Measurements from ENCODE around the gene C1QA. TPM values are rescaled to one million over a fixed set of nuclear protein-coding genes. Genes with fewer than 3 reads are reported as not detected.
A peak's percentile ranks its signal among the peaks of the same experiment; 100 is the strongest.

Gene C1QA, protein sequence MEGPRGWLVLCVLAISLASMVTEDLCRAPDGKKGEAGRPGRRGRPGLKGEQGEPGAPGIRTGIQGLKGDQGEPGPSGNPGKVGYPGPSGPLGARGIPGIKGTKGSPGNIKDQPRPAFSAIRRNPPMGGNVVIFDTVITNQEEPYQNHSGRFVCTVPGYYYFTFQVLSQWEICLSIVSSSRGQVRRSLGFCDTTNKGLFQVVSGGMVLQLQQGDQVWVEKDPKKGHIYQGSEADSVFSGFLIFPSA
- polyA plus RNA-seq (ENCODE audit: insufficient read length in 12 of 12) = 10 to 100 TPM in 11 of 12 donors, not detected in 1; 20.9 to 37.3 (median 26.2) TPM
- long read RNA-seq, donor 1, transcript C1QA-201 (3 exons, 1,143 nt) = major isoform, 37 of 45 reads
- long read RNA-seq, donor 1, transcript C1QA-202 (2 exons, 976 nt) = minor isoform, 8 of 45 reads
- long read RNA-seq, donor 1, partial matches to known transcripts = 0 of 45 reads
- long read RNA-seq, donor 1, other reads (novel, unspliced or antisense) = 0 of 45 reads
- long read RNA-seq, donor 2, transcript C1QA-201 (3 exons, 1,143 nt) = major isoform, 25 of 41 reads
- long read RNA-seq, donor 2, transcript C1QA-202 (2 exons, 976 nt) = minor isoform, 5 of 41 reads
- long read RNA-seq, donor 2, partial matches to known transcripts = 11 of 41 reads
- long read RNA-seq, donor 2, other reads (novel, unspliced or antisense) = 0 of 41 reads
- long read RNA-seq, donor 3, transcript C1QA-201 (3 exons, 1,143 nt) = major isoform, 14 of 28 reads
- long read RNA-seq, donor 3, partial matches to known transcripts = 14 of 28 reads
- long read RNA-seq, donor 3, other reads (novel, unspliced or antisense) = 0 of 28 reads
- long read RNA-seq, donor 4, partial matches to known transcripts = 0 of 3 reads
- long read RNA-seq, donor 4, other reads (novel, unspliced or antisense) = 0 of 3 reads
- long read RNA-seq, donor 5, transcript C1QA-201 (3 exons, 1,143 nt) = major isoform, 21 of 29 reads
- long read RNA-seq, donor 5, transcript C1QA-202 (2 exons, 976 nt) = minor isoform, 7 of 29 reads
- long read RNA-seq, donor 5, partial matches to known transcripts = 0 of 29 reads
- long read RNA-seq, donor 5, other reads (novel, unspliced or antisense) = 0 of 29 reads
- long read RNA-seq, donor 6, transcript C1QA-201 (3 exons, 1,143 nt) = major isoform, 13 of 14 reads
- long read RNA-seq, donor 6, partial matches to known transcripts = 0 of 14 reads
- long read RNA-seq, donor 6, other reads (novel, unspliced or antisense) = 0 of 14 reads
- long read RNA-seq, donor 7, transcript C1QA-201 (3 exons, 1,143 nt) = major isoform, 7 of 8 reads
- long read RNA-seq, donor 7, partial matches to known transcripts = 0 of 8 reads
- long read RNA-seq, donor 7, other reads (novel, unspliced or antisense) = 0 of 8 reads
- long read RNA-seq, donor 8, transcript C1QA-201 (3 exons, 1,143 nt) = major isoform, 10 of 25 reads
- long read RNA-seq, donor 8, partial matches to known transcripts = 11 of 25 reads
- long read RNA-seq, donor 8, other reads (novel, unspliced or antisense) = 0 of 25 reads
- long read RNA-seq, donor 9, transcript C1QA-201 (3 exons, 1,143 nt) = major isoform, 18 of 36 reads
- long read RNA-seq, donor 9, partial matches to known transcripts = 16 of 36 reads
- long read RNA-seq, donor 9, other reads (novel, unspliced or antisense) = 0 of 36 reads
- long read RNA-seq, donor 10, transcript C1QA-201 (3 exons, 1,143 nt) = major isoform, 23 of 34 reads
- long read RNA-seq, donor 10, partial matches to known transcripts = 7 of 34 reads
- long read RNA-seq, donor 10, other reads (novel, unspliced or antisense) = 0 of 34 reads
- long read RNA-seq, donor 11, transcript C1QA-201 (3 exons, 1,143 nt) = major isoform, 21 of 40 reads
- long read RNA-seq, donor 11, partial matches to known transcripts = 15 of 40 reads
- long read RNA-seq, donor 11, other reads (novel, unspliced or antisense) = 0 of 40 reads

DNA sequence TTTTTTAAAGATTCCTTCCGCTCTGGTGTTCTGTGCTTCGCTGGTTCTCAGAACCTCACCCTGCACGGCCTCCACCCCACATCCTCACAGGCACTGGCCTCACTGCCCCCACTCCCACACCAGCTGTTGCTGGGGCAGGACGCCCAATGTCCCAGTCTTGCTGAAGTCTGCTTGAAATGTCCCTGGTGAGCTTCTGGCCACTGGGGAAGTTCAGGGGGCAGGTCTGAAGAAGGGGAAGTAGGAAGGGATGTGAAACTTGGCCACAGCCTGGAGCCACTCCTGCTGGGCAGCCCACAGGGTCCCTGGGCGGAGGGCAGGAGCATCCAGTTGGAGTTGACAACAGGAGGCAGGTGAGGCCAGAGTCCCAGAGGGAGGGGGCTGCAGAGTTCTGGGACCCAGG, at the start of gene C1QA:
Gene C1QA (plus strand): TSS at position 276 of the 400 bp plus-strand sequence. CDS start 989 bp downstream, outside the sequence.
- peak; percentile 29 for DNase-seq

DNA sequence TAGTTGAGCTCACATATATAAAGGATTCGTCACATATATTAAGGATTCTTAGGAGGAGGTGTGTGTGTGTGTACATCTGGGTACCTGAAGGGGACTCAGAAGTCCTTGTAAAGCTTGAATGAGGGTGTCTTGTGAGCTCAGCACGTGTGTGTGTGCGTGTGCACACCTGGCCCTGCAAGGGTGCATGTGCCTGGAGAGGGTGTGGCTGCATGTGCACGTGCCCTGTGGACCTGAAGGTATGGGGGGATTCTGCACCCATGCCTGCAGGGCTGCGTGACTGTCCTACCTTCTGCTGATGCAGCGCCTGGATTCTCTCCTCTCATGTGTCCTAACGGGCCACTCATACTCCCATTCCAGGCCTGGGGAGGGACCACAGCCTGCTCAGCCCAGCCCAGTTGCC, 49.2 kb upstream of the C1QA start:
- no peak for DNase-seq

DNA sequence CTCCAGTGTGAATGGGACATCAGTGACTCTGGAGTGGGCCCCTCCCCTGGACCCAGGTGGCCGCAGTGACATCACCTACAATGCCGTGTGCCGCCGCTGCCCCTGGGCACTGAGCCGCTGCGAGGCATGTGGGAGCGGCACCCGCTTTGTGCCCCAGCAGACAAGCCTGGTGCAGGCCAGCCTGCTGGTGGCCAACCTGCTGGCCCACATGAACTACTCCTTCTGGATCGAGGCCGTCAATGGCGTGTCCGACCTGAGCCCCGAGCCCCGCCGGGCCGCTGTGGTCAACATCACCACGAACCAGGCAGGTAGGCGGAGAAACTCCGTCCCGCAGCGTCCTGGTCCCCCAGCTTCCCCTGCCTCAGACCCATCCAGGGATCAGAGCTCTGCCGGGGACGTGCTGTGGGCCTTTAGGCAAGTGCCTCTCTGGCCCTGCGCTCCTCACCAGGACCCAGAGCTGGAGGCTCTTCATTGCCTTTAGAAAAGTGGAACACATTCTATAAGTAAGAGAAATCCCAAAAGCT, 47.5 kb upstream of the C1QA start:
- no peak for DNase-seq

DNA sequence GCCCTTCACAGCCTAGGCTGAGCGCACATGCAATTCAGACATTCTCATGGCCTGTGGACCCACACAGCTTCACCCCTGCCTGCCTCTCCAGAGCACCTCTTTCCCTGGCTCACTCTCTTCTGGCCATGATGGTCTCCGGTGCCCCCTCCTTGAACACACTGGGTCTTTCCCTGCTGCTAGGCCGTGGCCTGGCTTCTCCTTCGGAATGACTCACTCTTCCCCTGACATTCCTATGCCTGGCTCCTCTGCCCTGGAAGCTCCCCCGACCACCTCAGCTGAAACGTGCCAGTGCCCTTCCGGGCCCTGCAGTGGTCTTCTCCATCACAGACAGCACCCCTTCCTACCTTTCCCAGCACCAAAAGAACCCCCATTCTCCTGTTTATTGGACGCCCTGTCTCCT, 44.9 kb upstream of the C1QA start:
- no peak for DNase-seq

DNA sequence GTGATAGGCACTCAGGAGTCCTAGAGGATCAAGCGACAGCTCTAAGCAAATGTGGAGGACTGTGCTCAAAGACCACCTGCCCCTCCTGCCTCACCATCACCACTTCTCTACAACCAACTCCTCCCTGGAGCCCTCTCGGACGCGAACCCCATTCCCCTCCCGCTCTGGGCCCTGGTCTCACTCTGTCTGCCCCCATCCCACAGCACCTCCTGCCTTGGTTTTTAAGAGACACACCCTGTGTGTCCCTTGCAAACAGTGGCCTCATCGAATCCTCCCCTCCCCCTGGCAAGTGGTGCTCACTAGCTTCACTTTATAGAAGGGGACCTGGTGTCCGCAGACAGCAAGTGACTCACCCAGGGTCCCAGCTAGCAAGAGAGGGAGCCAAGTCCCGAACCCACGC, 44.4 kb upstream of the C1QA start:
- no peak for DNase-seq

DNA sequence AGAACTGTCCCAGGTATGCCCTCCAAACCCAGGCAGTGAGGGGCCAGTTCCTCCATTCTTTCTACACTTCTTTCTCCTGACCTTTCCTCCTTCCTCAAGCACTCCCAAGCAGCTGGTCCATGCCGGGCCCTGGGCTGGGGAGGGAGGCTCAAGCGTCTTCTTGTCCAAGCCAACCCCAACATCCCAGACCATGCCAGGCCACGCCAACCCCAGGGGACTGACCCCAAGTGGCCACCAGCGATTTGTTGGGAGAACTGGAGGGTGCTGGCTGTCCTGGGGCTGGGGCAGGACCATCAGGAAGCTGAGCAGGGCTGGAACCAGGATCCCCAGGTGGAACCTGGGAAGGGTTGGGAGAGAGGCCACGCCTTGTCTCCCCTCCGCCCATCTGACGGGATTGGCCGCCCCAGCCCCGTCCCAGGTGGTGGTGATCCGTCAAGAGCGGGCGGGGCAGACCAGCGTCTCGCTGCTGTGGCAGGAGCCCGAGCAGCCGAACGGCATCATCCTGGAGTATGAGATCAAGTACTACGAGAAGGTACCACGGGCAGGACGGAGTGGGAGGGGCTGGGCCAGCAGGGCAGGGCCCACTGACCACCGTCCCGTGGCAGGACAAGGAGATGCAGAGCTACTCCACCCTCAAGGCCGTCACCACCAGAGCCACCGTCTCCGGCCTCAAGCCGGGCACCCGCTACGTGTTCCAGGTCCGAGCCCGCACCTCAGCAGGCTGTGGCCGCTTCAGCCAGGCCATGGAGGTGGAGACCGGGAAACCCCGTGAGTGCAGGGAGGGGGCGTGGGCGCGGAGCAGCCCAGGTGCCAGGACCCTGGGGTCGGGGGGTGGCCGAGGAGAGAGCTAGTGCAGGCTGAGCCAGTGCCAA, 43.3 kb upstream of the C1QA start:
- DNase-seq = no peak

DNA sequence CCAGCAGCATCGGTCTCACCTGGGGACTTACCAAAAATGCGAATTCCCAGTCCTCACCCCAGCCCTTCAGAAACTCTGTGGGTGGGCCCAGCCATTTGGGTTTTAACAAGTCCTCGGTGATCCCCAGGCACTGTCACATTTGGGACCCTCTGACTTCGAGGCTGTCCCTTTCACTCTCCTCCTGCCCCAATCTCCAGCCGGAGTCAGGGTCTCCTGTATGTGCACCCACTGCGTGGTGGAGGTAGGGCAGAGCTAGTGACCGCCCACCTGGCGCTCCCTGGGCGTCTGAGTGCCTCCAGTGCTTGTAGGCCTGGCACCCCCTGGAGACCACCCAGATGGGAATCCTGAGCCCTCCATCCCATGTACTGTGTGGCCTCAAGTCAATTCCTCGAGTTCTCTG, 42.0 kb upstream of the C1QA start:
- no peak for DNase-seq

DNA sequence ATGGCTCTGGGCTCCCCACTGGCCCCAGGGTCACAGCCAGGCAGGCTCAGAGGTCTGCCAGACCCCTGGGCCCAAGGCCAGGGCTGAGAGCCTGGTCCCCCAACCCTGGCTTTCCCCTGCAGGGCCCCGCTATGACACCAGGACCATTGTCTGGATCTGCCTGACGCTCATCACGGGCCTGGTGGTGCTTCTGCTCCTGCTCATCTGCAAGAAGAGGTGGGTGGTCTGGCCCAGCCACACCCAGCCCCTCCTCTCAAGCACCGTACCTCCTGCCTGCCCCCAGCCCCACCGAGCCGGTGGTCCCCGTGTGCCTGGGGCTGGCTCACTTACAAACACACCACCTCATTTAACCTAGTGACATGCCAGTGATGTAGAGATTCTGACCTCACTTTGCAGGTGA, 41.3 kb upstream of the C1QA start:
- DNase-seq = no peak

DNA sequence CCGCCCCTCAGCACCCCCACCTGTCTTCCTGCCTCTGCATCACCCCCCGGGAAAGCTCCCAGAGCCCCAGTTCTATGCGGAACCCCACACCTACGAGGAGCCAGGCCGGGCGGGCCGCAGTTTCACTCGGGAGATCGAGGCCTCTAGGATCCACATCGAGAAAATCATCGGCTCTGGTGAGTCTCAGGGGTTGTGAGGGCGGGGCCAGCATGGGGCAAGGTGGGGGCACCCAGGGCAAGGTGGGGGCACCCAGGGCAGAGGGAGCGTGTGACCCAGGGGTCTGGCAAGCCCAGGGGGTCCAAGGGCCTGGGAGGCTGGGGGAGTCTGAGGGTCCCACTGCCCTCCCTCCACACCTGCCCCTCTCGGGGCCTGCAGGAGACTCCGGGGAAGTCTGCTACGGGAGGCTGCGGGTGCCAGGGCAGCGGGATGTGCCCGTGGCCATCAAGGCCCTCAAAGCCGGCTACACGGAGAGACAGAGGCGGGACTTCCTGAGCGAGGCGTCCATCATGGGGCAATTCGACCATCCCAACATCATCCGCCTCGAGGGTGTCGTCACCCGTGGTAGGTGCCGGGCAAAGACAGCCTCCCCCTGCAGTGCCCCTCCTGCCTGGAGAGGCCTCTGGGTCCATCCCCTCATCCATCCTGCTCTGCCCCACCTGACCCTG, 39.0 kb upstream of the C1QA start:
- no peak for DNase-seq

DNA sequence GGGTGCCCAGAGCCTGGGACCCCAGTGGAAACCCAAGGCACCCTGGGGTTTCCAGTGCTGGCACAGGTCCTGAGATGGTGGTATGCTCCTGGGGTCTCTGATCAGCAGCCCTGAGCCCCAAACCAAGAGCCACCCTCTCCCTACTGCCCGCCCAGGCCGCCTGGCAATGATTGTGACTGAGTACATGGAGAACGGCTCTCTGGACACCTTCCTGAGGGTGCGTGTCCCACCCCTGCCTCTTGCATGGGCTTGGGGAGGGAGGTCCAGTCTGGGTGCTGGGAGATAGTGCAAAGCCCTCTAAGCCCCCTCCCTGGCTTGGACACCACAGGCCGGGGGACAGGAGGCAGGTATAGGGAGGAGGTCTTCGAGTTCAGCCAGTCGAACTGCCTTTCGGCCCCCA, 38.4 kb upstream of the C1QA start:
- DNase-seq = no peak

DNA sequence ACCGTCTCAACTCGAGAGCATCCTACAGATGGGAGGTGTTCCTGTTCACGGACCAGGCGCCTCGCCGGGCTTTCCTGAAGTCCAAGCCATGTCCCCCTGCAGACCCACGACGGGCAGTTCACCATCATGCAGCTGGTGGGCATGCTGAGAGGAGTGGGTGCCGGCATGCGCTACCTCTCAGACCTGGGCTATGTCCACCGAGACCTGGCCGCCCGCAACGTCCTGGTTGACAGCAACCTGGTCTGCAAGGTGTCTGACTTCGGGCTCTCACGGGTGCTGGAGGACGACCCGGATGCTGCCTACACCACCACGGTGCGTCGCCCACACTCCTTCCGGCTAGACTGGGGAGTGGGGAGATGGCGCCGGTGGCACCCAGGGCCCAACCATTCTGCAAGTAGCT, 37.7 kb upstream of the C1QA start:
- no peak for DNase-seq

DNA sequence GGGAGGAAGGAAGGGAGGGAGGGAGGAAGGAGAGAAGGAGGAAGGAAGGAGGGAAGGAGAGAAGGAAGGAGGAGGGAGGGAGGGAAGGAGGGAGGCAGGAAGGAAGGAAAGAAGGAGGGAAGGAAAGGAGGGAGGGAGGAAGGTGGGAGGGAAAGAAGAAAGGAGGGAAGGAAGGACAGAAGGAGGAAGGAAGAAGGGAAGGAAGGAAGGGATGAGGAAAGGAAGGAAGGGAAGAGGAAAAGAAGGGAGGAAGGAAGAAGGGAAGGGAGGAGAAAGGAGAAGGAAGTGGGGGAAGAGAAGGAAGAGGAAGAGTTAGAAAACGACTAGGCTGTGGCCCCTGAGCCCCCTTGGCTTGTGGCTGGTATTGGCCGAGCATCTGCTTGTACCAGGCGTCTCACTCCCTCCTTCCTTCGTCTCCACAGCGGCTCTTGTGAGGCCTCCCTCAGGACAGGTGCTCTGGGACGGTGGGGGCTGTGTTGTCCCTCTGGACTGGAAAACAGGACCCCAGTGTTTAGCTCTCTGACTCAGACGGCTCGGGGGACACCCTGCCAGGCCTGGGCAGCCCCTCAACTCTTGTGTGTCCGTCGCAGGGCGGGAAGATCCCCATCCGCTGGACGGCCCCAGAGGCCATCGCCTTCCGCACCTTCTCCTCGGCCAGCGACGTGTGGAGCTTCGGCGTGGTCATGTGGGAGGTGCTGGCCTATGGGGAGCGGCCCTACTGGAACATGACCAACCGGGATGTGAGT, 36.2 kb upstream of the C1QA start:
- no peak for DNase-seq

DNA sequence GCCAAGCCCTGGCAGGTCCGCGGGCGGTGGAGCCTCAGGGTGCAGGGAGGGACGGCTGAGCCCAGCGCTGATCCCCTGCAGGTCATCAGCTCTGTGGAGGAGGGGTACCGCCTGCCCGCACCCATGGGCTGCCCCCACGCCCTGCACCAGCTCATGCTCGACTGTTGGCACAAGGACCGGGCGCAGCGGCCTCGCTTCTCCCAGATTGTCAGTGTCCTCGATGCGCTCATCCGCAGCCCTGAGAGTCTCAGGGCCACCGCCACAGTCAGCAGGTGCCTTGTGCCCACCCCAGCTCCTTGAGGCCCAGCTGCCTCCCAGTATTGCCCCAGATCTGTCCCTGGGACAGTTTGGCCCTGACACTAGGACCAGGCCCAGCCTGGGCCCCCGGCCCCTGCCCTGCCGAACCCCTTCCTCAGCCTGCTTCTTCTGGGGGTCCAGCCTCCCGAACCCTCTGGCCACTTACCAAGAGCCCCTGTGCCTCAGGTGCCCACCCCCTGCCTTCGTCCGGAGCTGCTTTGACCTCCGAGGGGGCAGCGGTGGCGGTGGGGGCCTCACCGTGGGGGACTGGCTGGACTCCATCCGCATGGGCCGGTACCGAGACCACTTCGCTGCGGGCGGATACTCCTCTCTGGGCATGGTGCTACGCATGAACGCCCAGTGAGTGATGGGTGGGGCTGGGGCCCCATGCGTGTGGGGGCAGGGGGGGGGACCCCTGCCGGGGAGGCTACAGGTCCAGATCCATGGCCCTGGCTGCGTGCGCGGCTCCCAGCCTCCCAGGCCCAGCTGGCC, 35.4 kb upstream of the C1QA start:
- DNase-seq = no peak

DNA sequence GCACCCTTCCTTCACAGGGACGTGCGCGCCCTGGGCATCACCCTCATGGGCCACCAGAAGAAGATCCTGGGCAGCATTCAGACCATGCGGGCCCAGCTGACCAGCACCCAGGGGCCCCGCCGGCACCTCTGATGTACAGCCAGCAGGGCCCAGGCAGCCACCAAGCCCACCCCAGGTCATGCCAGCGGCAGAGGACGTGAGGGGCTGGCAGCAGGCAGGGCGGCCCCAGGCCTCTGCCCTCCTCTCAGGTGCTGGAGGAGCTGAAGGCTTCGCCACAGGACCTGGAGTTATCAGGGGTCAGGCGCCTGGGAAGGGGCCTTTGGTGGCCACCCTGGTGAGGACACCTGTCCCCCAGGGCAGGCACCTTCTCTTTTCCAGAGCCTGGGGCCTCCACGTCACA, 34.8 kb upstream of the C1QA start:
- no peak for DNase-seq

DNA sequence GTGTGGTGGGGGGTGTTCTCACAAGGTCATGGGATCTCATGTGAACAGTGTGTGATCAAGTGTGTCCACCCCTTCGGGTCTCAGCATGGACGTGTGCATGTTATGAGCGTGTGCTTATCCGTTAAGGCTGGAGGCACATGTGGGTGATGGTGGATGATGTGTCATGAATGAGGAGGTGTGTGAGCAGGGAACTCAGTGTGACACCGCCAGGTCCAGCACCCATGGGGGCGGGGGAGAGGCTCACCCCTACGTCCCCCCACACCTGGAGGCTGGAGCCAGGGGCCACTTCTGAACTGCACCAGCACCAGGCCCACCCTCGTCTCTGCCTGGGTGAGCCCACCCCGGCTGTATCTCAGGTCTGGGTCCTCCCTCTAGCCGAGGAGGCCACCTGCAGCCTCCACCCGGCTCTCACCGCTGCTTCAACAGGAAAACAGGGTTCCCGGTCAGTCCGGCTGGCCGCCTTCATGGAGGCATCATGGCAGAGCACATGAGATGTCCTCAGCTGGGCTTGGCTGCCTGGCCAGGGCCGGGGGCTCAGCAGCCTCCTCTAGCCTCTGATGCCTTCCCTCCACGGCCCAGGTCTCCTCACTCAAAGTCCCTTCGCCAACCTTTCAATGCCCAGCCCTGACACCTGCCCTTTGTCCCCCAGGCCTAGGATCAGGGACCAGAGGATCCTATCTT, 34.2 kb upstream of the C1QA start:
- no peak for DNase-seq

DNA sequence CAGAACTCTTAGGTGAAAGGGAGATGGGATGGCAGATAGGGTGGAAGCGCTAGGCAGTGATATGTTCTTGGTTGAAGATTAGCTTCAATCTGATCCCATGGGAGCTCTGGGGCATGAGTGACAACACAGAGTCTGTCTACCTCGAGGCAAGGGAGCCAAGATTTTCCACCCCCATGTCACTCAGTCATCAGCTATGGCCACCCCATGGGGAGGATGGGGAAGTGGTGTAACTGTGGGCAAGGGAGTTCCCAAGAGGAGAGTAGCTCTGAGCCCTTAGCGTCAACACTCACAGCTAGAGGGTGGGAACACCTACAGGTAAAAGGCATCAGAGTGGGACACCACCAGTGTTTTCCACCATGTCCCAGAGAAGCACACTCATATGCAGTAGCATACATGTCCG, 30.3 kb upstream of the C1QA start:
- no peak for DNase-seq

DNA sequence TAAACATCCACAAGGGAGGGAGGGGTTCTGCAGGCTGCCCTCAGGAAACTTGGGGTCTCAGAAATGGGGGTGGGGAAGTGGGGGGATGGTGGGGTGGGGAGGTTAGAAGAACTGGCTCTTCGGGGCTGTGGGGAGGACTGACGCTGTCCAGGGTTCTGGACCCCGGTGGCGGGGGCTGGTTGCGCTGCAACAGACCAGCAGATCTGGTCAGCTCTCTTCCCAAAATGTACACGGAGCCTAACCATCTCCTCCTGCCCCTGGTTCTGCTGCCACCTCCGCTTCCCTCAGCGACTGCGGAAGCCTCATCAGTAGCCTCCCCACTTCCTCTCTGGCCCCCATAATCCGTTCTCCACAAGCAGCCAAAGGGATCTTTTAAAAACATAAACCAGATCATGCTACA, 29.3 kb upstream of the C1QA start:
- DNase-seq = no peak

All from muscle of arm (tissue), 14 donors.